ENCODE measurements around the gene PPP2R5C. TPM values are rescaled to one million over a fixed set of nuclear protein-coding genes. Genes with fewer than 3 reads are reported as not detected.

PPP2R5C gene
- total and polyA plus RNA-seq, 9 of the 15 experiments (the other 6 are each of a cell fraction or from before 2014, with no cell fraction given), result 284 to 617 (median 395) TPM

- intact Hi-C loops (cut with micrococcal nuclease), result no loop called here
- Histone ChIP-seq H4K20me1 (replicated peaks; ENCODE audit: control insufficient read depth, insufficient read depth, low read length) (peaks cover 8% of the 10 kb centered on the region; the same call in 1 of the 2 replicates), H3K36me3 (ENCODE audit: control insufficient read depth, insufficient read depth, low read length) (peaks cover 85% of the 10 kb centered on the region), H3K9ac (ENCODE audit: insufficient read depth in 1 of 2, low read depth in 2 of 2, low read length in 2 of 2) (peak overlapping the region in 1 of 2 experiments; percentile 58; a peak in 1 of 4 replicates), H3K9me3 (replicated peaks; ENCODE audit: control insufficient read depth, insufficient read depth, low read depth, low read length) (no peaks in the 10 kb centered on the region), H3K4me1 (replicated peaks in 1 of 2; ENCODE audit: control insufficient read depth in 2 of 2, insufficient read depth in 2 of 2, low read length in 2 of 2) (peaks cover 0 to 11% of the 10 kb centered on the region in 2 experiments; a peak in 2 of 5 replicates), H3K9me1 (ENCODE audit: control insufficient read depth, insufficient read depth, low read length) (no peaks in the 10 kb centered on the region), H3K4me2 (ENCODE audit: insufficient read depth, low read length) (no peak overlapping the region), H2AFZ (ENCODE audit: low read depth, low read length) (no peak overlapping the region), H3K27me3 (ENCODE audit: control insufficient read depth in 2 of 2, insufficient read depth in 2 of 2, low read length in 2 of 2) (no peaks in the 10 kb centered on the region), H3K79me2 (ENCODE audit: control insufficient read depth, insufficient read depth, low read length) (peaks cover 13% of the 10 kb centered on the region; the same call in 2 of the 3 replicates), H3K4me3 (no peak overlapping the region), H3K27ac (ENCODE audit: extremely low read depth, low read depth, low read length) (no peak overlapping the region)
- DNase-seq (ENCODE audit: extremely low read depth in 1 of 4, low spot score in 3 of 4) (peak in 3 of 4 experiments; percentile 18 to 42 (median 21)), FAIRE-seq (no peak), ATAC-seq (peak; percentile 51; the same call in 1 of the 3 replicates)
- no TSS peak for BruUV-seq (replicated peaks)
- ChIA-PET POLR2A (no interaction called here), CTCF (ENCODE audit: low intra/inter-chr PET ratio) (no interaction called here)
- in situ Hi-C loops (cut with MboI), result no loop called here
- TF ChIP-seq CBFA2T2 (conservative IDR thresholded peaks at IDR 0.05), result 0 out of 2 replicates have a peak, but pooled peaks have one; percentile 6
- TF ChIP-seq LCOR (CRISPR knock-in tag; IDR thresholded peaks at IDR 0.05), result no peak
- TF ChIP-seq RBM22 (IDR thresholded peaks at IDR 0.05; ENCODE audit: low read depth, low read length, poor library complexity, severe bottlenecking), result peak; percentile 84
- peak; percentile 17; the same call in 1 of the 2 replicates for TF ChIP-seq CBFA2T3 (IDR thresholded peaks at IDR 0.05)
- peak; percentile 58; the same call in 1 of the 2 replicates for TF ChIP-seq POLR2G (IDR thresholded peaks at IDR 0.05; ENCODE audit: low read depth, low read length)
- no peak for TF ChIP-seq SMARCA5 (IDR thresholded peaks at IDR 0.05)
- TF ChIP-seq BRD9 (IDR thresholded peaks at IDR 0.05; ENCODE audit: low read depth, partially characterized antibody), result no peak
- TF ChIP-seq TCF3 (CRISPR knock-in tag; IDR thresholded peaks at IDR 0.05), result 0 out of 2 replicates have a peak, but pooled peaks have one; percentile 33
- TF ChIP-seq KLF10 (CRISPR knock-in tag; IDR thresholded peaks at IDR 0.05), result no peak
- WGBS (ENCODE audit: insufficient coverage, low coverage, missing lambda C conversion rate), result 60% methylated on average over 11 of the region's 24 CpGs
These were observed 123.5 kb downstream of the PPP2R5C start for GRCh38 chr14:101884934-101885576.
